SHP77 treated with DMSO at 0.1 percent for 48 hours (cell line): ENCODE results near the gene TMEM238L.
A peak's percentile ranks its signal among the peaks of the same experiment; 100 is the strongest.
"Not testable (repeated sequence)": the region's sequence is repeated elsewhere in the genome, so short reads cannot be mapped to it uniquely, and the experiment has no call there.

Experiments used
- DNase-seq: peaks from one replicate; lab custom pipeline; 2025; lab: John Stamatoyannopoulos, UW

The TMEM238L gene

GRCh38 chr17:10803830-10804475 lies at the start of gene TMEM238L:
Gene TMEM238L, minus strand, starts transcription at chr17:10804099. Its CDS starts 136 bp downstream, at chr17:10803963.
- no peak for DNase-seq

GRCh38 chr17:10846636-10847035 lies 42.7 kb upstream of the TMEM238L start:
- not testable (repeated sequence) for DNase-seq

- DNase-seq: no peak
These were observed 41.5 kb upstream of the TMEM238L start for GRCh38 chr17:10845388-10845751.

- no peak for DNase-seq
These were observed 40.9 kb upstream of the TMEM238L start for GRCh38 chr17:10844621-10845387.

- DNase-seq: no peak
These were observed 39.9 kb upstream of the TMEM238L start for GRCh38 chr17:10843811-10844210.

GRCh38 chr17:10842658-10843057 lies 38.8 kb upstream of the TMEM238L start:
- no peak for DNase-seq

- DNase-seq: no peak
These were observed 34.8 kb upstream of the TMEM238L start for GRCh38 chr17:10838682-10839081.

- no peak for DNase-seq
These were observed 34.0 kb upstream of the TMEM238L start, which contains the start of gene PIRT for GRCh38 chr17:10837921-10838320. Gene PIRT, minus strand, starts transcription at chr17:10838087. Its CDS starts 12,442 bp downstream, at chr17:10825645.

- peak; percentile 30 for DNase-seq
These were observed 33.2 kb upstream of the TMEM238L start for GRCh38 chr17:10836966-10837590.

- DNase-seq: no peak
These were observed 32.2 kb upstream of the TMEM238L start for GRCh38 chr17:10836145-10836544.

GRCh38 chr17:10831696-10832095 lies 27.8 kb upstream of the TMEM238L start:
- no peak for DNase-seq

GRCh38 chr17:10827898-10828552 lies 24.1 kb upstream of the TMEM238L start:
- no peak for DNase-seq

- no peak for DNase-seq
These were observed 21.0 kb upstream of the TMEM238L start for GRCh38 chr17:10824874-10825273.

GRCh38 chr17:10821770-10822169 lies 17.9 kb upstream of the TMEM238L start:
- DNase-seq: no peak

- no peak for DNase-seq
These were observed 17.2 kb upstream of the TMEM238L start for GRCh38 chr17:10821054-10821453.

- no peak for DNase-seq
These were observed 11.4 kb upstream of the TMEM238L start for GRCh38 chr17:10815319-10815718.

GRCh38 chr17:10814075-10814474 lies 10.2 kb upstream of the TMEM238L start:
- no peak for DNase-seq

GRCh38 chr17:10812674-10813073 lies 8.8 kb upstream of the TMEM238L start:
- DNase-seq: no peak

- DNase-seq: no peak
These were observed 5.7 kb upstream of the TMEM238L start for GRCh38 chr17:10809605-10810004.

- DNase-seq: no peak
These were observed 3.8 kb upstream of the TMEM238L start for GRCh38 chr17:10807704-10808128.

- DNase-seq: no peak
These were observed 2.8 kb upstream of the TMEM238L start for GRCh38 chr17:10806545-10807262.

GRCh38 chr17:10805911-10806310 lies 2.0 kb upstream of the TMEM238L start:
- DNase-seq: no peak
